ENCODE data around the gene ZNF473. TPM values are rescaled to one million over a fixed set of nuclear protein-coding genes. Genes with fewer than 3 reads are reported as not detected.

Gene ZNF473
- total RNA-seq, 1 donor from 2014 or later = 9.7 TPM

DNA sequence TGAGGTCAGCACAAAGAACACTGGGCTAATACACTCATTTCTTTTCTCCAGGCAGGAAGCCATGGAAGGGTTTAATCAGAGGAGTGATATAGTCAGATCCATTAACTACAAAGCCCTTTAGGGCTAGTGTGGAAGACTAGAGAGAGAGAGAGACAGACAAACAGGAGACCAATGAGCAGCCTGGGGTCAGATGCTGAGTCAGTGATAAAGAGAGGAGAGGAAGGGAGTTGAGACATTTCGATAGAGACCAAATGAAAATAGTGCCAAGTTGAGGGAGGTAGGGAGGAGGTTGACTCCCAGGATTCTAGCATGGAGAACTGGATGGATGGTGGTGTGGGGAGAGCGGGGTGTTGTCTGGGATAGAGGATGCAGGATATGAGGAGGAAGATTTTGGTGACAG is 18.2 kb downstream of the ZNF473 start:
- no peaks in the 10 kb centered on the region for H3K27me3 Mint-ChIP-seq (ENCODE audit: low read depth, unreplicated experiment)
- H2AFZ ChIP-seq (ENCODE audit: low read depth, low read length) = no peak overlapping the region
- DNase-seq (ENCODE audit: low read depth) (no peak), FAIRE-seq (no peak)
- no peaks in the 10 kb centered on the region for H3K4me1 Mint-ChIP-seq (ENCODE audit: low read depth, unreplicated experiment)
- no peaks in the 10 kb centered on the region for H3K79me2 ChIP-seq (ENCODE audit: insufficient read depth, low read length)
- H3K4me2 ChIP-seq (ENCODE audit: low read length) = no peak overlapping the region
- TF ChIP-seq, protein P1, sequence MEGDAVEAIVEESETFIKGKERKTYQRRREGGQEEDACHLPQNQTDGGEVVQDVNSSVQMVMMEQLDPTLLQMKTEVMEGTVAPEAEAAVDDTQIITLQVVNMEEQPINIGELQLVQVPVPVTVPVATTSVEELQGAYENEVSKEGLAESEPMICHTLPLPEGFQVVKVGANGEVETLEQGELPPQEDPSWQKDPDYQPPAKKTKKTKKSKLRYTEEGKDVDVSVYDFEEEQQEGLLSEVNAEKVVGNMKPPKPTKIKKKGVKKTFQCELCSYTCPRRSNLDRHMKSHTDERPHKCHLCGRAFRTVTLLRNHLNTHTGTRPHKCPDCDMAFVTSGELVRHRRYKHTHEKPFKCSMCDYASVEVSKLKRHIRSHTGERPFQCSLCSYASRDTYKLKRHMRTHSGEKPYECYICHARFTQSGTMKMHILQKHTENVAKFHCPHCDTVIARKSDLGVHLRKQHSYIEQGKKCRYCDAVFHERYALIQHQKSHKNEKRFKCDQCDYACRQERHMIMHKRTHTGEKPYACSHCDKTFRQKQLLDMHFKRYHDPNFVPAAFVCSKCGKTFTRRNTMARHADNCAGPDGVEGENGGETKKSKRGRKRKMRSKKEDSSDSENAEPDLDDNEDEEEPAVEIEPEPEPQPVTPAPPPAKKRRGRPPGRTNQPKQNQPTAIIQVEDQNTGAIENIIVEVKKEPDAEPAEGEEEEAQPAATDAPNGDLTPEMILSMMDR (IDR thresholded peaks at IDR 0.05; ENCODE audit: insufficient read depth, low read depth, low read length) = no peak
- TF ChIP-seq EZH2 (IDR thresholded peaks at IDR 0.05; ENCODE audit: insufficient read depth, low read length) = no peak
- H3K36me3 ChIP-seq (ENCODE audit: insufficient read depth, low read length) = peaks cover 72% of the 10 kb centered on the region
- H3K4me1 ChIP-seq (ENCODE audit: insufficient read depth, low read length) = no peaks in the 10 kb centered on the region
- no peaks in the 10 kb centered on the region for H3K27me3 ChIP-seq (ENCODE audit: insufficient read depth, low read length)
- H4K20me1 ChIP-seq (ENCODE audit: insufficient read depth, low read length) = no peaks in the 10 kb centered on the region
- no peak overlapping the region for H3K4me3 ChIP-seq (ENCODE audit: insufficient read depth, low read depth, low read length)
- peaks cover 93% of the 10 kb centered on the region for H3K36me3 Mint-ChIP-seq (ENCODE audit: low read depth, unreplicated experiment)
- H3K27ac ChIP-seq (ENCODE audit: low read depth, low read length) = no peak overlapping the region
- no peak overlapping the region for H3K9ac ChIP-seq (ENCODE audit: low read length)
- peaks cover 58% of the 10 kb centered on the region for H3K9me3 Mint-ChIP-seq (ENCODE audit: unreplicated experiment)
- H3K27ac Mint-ChIP-seq (ENCODE audit: unreplicated experiment) = no peak overlapping the region
- H3K9me3 ChIP-seq (ENCODE audit: insufficient read depth, low read depth, low read length) = peaks cover 65% of the 10 kb centered on the region
- no peak overlapping the region for H3K4me3 Mint-ChIP-seq (ENCODE audit: unreplicated experiment)

DNA sequence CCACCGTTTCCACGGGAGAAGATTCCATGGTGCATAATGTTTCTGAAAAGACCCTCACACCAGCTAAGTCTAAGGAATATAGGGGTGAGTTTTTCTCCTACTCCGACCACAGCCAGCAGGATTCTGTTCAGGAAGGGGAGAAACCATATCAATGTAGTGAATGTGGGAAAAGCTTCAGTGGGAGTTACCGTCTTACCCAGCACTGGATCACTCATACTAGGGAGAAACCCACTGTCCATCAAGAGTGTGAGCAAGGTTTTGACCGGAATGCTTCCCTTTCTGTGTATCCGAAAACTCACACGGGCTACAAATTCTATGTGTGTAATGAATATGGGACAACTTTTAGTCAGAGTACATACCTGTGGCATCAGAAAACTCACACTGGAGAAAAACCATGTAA is 19.1 kb downstream of the ZNF473 start:
- H3K27ac ChIP-seq (ENCODE audit: low read depth, low read length) = no peak overlapping the region
- H3K4me1 ChIP-seq (ENCODE audit: insufficient read depth, low read length) = no peaks in the 10 kb centered on the region
- H3K9me3 Mint-ChIP-seq (ENCODE audit: unreplicated experiment) = peaks cover 58% of the 10 kb centered on the region
- no peak overlapping the region for H3K4me2 ChIP-seq (ENCODE audit: low read length)
- no peak for DNase-seq (ENCODE audit: low read depth)
- H3K27ac Mint-ChIP-seq (ENCODE audit: unreplicated experiment) = no peak overlapping the region
- peaks cover 92% of the 10 kb centered on the region for H3K36me3 Mint-ChIP-seq (ENCODE audit: low read depth, unreplicated experiment)
- no peak overlapping the region for H3K4me3 Mint-ChIP-seq (ENCODE audit: unreplicated experiment)
- peaks cover 66% of the 10 kb centered on the region for H3K36me3 ChIP-seq (ENCODE audit: insufficient read depth, low read length)
- peaks cover 65% of the 10 kb centered on the region for H3K9me3 ChIP-seq (ENCODE audit: insufficient read depth, low read depth, low read length)
- no peaks in the 10 kb centered on the region for H3K27me3 ChIP-seq (ENCODE audit: insufficient read depth, low read length)
- H3K9ac ChIP-seq (ENCODE audit: low read length) = no peak overlapping the region
- H4K20me1 ChIP-seq (ENCODE audit: insufficient read depth, low read length) = no peaks in the 10 kb centered on the region
- H3K79me2 ChIP-seq (ENCODE audit: insufficient read depth, low read length) = no peaks in the 10 kb centered on the region
- no peak overlapping the region for H3K4me3 ChIP-seq (ENCODE audit: insufficient read depth, low read depth, low read length)
- H2AFZ ChIP-seq (ENCODE audit: low read depth, low read length) = no peak overlapping the region
- FAIRE-seq = no peak
- H3K27me3 Mint-ChIP-seq (ENCODE audit: low read depth, unreplicated experiment) = no peaks in the 10 kb centered on the region
- no peaks in the 10 kb centered on the region for H3K4me1 Mint-ChIP-seq (ENCODE audit: low read depth, unreplicated experiment)
- TF ChIP-seq, protein P1 (IDR thresholded peaks at IDR 0.05; ENCODE audit: insufficient read depth, low read depth, low read length) = no peak
- TF ChIP-seq EZH2 (IDR thresholded peaks at IDR 0.05; ENCODE audit: insufficient read depth, low read length) = no peak

DNA sequence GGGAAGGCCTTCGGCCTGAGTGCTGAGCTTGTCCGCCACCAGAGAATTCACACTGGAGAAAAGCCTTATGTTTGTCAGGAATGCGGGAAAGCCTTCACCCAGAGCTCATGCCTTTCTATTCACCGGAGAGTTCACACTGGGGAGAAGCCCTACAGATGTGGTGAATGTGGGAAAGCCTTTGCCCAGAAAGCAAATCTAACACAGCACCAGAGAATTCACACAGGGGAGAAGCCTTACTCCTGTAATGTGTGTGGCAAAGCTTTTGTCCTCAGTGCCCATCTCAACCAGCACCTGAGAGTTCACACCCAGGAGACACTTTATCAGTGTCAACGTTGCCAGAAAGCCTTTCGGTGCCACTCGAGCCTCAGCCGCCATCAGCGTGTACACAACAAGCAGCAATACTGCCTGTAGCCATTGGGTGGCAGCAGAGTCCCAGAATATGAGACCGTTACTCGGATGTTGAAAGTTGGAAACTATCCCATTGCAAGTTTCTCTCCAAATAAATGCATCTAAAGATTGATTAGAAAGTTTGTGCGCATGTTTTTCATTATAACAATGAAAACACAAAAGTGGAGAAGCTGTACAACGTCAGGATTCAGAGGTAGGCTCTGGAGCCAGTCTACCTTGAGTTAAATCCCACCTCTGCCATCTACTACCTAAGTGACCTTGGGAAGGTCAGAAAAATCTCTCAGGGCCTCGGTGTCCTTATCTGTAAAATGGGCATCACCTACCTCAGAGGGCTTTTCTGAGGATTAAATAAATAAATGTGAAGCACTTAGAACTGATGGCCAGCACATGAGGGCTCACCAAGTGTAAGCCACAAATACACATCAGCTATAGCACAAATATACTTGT is 21.1 kb downstream of the ZNF473 start:
- H3K36me3 ChIP-seq (ENCODE audit: insufficient read depth, low read length) = peaks cover 50% of the 10 kb centered on the region
- no peak overlapping the region for H3K4me2 ChIP-seq (ENCODE audit: low read length)
- no peaks in the 10 kb centered on the region for H3K79me2 ChIP-seq (ENCODE audit: insufficient read depth, low read length)
- Mint-ChIP-seq H3K27ac (ENCODE audit: unreplicated experiment) (no peak overlapping the region), H3K36me3 (ENCODE audit: low read depth, unreplicated experiment) (peaks cover 78% of the 10 kb centered on the region), H3K9me3 (ENCODE audit: unreplicated experiment) (peaks cover 62% of the 10 kb centered on the region), H3K27me3 (ENCODE audit: low read depth, unreplicated experiment) (no peaks in the 10 kb centered on the region), H3K4me1 (ENCODE audit: low read depth, unreplicated experiment) (no peaks in the 10 kb centered on the region), H3K4me3 (ENCODE audit: unreplicated experiment) (no peak overlapping the region)
- no peak overlapping the region for H3K27ac ChIP-seq (ENCODE audit: low read depth, low read length)
- no peak for FAIRE-seq
- no peak for DNase-seq (ENCODE audit: low read depth)
- no peaks in the 10 kb centered on the region for H4K20me1 ChIP-seq (ENCODE audit: insufficient read depth, low read length)
- TF ChIP-seq, protein P1 (IDR thresholded peaks at IDR 0.05; ENCODE audit: insufficient read depth, low read depth, low read length) = peak; percentile 40
- TF ChIP-seq EZH2 (IDR thresholded peaks at IDR 0.05; ENCODE audit: insufficient read depth, low read length) = no peak
- peaks cover 58% of the 10 kb centered on the region for H3K9me3 ChIP-seq (ENCODE audit: insufficient read depth, low read depth, low read length)
- H2AFZ ChIP-seq (ENCODE audit: low read depth, low read length) = no peak overlapping the region
- no peak overlapping the region for H3K4me3 ChIP-seq (ENCODE audit: insufficient read depth, low read depth, low read length)
- H3K9ac ChIP-seq (ENCODE audit: low read length) = no peak overlapping the region
- H3K4me1 ChIP-seq (ENCODE audit: insufficient read depth, low read length) = no peaks in the 10 kb centered on the region
- H3K27me3 ChIP-seq (ENCODE audit: insufficient read depth, low read length) = no peaks in the 10 kb centered on the region
